ENCODE measurements around the gene DKK2. TPM values are rescaled to one million over a fixed set of nuclear protein-coding genes. Genes with fewer than 3 reads are reported as not detected.

DKK2 gene
- total RNA-seq, 1 donor from 2014 or later: 3.3 TPM

GRCh38 chr4:106930522-106930921 lies 105.6 kb downstream of the DKK2 start:
- no peak for FAIRE-seq
- H3K36me3 ChIP-seq (ENCODE audit: insufficient read depth, low read length): no peaks in the 10 kb centered on the region
- no peaks in the 10 kb centered on the region for H3K27me3 Mint-ChIP-seq (ENCODE audit: low read depth, unreplicated experiment)
- no peaks in the 10 kb centered on the region for H3K9me3 Mint-ChIP-seq (ENCODE audit: unreplicated experiment)
- H4K20me1 ChIP-seq (ENCODE audit: insufficient read depth, low read length): no peaks in the 10 kb centered on the region
- no peaks in the 10 kb centered on the region for H3K9me3 ChIP-seq (ENCODE audit: insufficient read depth, low read depth, low read length)
- H3K4me1 Mint-ChIP-seq (ENCODE audit: low read depth, unreplicated experiment): no peaks in the 10 kb centered on the region
- DNase-seq (ENCODE audit: low read depth): no peak
- no peak overlapping the region for H3K4me2 ChIP-seq (ENCODE audit: low read length)
- no peak overlapping the region for H3K4me3 ChIP-seq (ENCODE audit: insufficient read depth, low read depth, low read length)
- TF ChIP-seq EZH2 (IDR thresholded peaks at IDR 0.05; ENCODE audit: insufficient read depth, low read length) (no peak), CTCF (IDR thresholded peaks at IDR 0.05; ENCODE audit: insufficient read depth, low read depth, low read length) (no peak)
- H3K79me2 ChIP-seq (ENCODE audit: insufficient read depth, low read length): no peaks in the 10 kb centered on the region
- H3K27ac ChIP-seq (ENCODE audit: low read depth, low read length): no peak overlapping the region
- H3K4me1 ChIP-seq (ENCODE audit: insufficient read depth, low read length): no peaks in the 10 kb centered on the region
- no peaks in the 10 kb centered on the region for H3K36me3 Mint-ChIP-seq (ENCODE audit: low read depth, unreplicated experiment)
- no peak overlapping the region for H3K27ac Mint-ChIP-seq (ENCODE audit: unreplicated experiment)
- H3K4me3 Mint-ChIP-seq (ENCODE audit: unreplicated experiment): no peak overlapping the region
- H2AFZ ChIP-seq (ENCODE audit: low read depth, low read length): no peak overlapping the region
- no peaks in the 10 kb centered on the region for H3K27me3 ChIP-seq (ENCODE audit: insufficient read depth, low read length)
- no peak overlapping the region for H3K9ac ChIP-seq (ENCODE audit: low read length)

- Mint-ChIP-seq H3K36me3 (ENCODE audit: low read depth, unreplicated experiment) (no peaks in the 10 kb centered on the region), H3K4me1 (ENCODE audit: low read depth, unreplicated experiment) (no peaks in the 10 kb centered on the region), H3K4me3 (ENCODE audit: unreplicated experiment) (no peak overlapping the region), H3K27ac (ENCODE audit: unreplicated experiment) (no peak overlapping the region), H3K27me3 (ENCODE audit: low read depth, unreplicated experiment) (no peaks in the 10 kb centered on the region), H3K9me3 (ENCODE audit: unreplicated experiment) (no peaks in the 10 kb centered on the region)
- Histone ChIP-seq H4K20me1 (ENCODE audit: insufficient read depth, low read length) (no peaks in the 10 kb centered on the region), H3K27me3 (ENCODE audit: insufficient read depth, low read length) (no peaks in the 10 kb centered on the region), H2AFZ (ENCODE audit: low read depth, low read length) (no peak overlapping the region), H3K4me3 (ENCODE audit: insufficient read depth, low read depth, low read length) (no peak overlapping the region), H3K27ac (ENCODE audit: low read depth, low read length) (no peak overlapping the region), H3K9ac (ENCODE audit: low read length) (no peak overlapping the region), H3K79me2 (ENCODE audit: insufficient read depth, low read length) (no peaks in the 10 kb centered on the region), H3K9me3 (ENCODE audit: insufficient read depth, low read depth, low read length) (no peaks in the 10 kb centered on the region), H3K4me1 (ENCODE audit: insufficient read depth, low read length) (no peaks in the 10 kb centered on the region), H3K36me3 (ENCODE audit: insufficient read depth, low read length) (no peaks in the 10 kb centered on the region), H3K4me2 (ENCODE audit: low read length) (no peak overlapping the region)
- TF ChIP-seq EZH2 (IDR thresholded peaks at IDR 0.05; ENCODE audit: insufficient read depth, low read length) (no peak), CTCF (IDR thresholded peaks at IDR 0.05; ENCODE audit: insufficient read depth, low read depth, low read length) (no peak)
- DNase-seq (ENCODE audit: low read depth) (no peak), FAIRE-seq (no peak)
Measured at GRCh38 chr4:106929248-106929647, 106.9 kb downstream of the DKK2 start.

GRCh38 chr4:106914223-106914622 lies 121.9 kb downstream of the DKK2 start:
- TF ChIP-seq CTCF (IDR thresholded peaks at IDR 0.05; ENCODE audit: insufficient read depth, low read depth, low read length) (no peak), EZH2 (IDR thresholded peaks at IDR 0.05; ENCODE audit: insufficient read depth, low read length) (no peak)
- no peaks in the 10 kb centered on the region for H3K27me3 Mint-ChIP-seq (ENCODE audit: low read depth, unreplicated experiment)
- Histone ChIP-seq H3K27me3 (ENCODE audit: insufficient read depth, low read length) (no peaks in the 10 kb centered on the region), H4K20me1 (ENCODE audit: insufficient read depth, low read length) (no peaks in the 10 kb centered on the region), H3K4me1 (ENCODE audit: insufficient read depth, low read length) (no peaks in the 10 kb centered on the region), H3K4me2 (ENCODE audit: low read length) (no peak overlapping the region), H3K9ac (ENCODE audit: low read length) (no peak overlapping the region), H2AFZ (ENCODE audit: low read depth, low read length) (no peak overlapping the region), H3K36me3 (ENCODE audit: insufficient read depth, low read length) (no peaks in the 10 kb centered on the region), H3K79me2 (ENCODE audit: insufficient read depth, low read length) (no peaks in the 10 kb centered on the region), H3K27ac (ENCODE audit: low read depth, low read length) (no peak overlapping the region), H3K4me3 (ENCODE audit: insufficient read depth, low read depth, low read length) (no peak overlapping the region), H3K9me3 (ENCODE audit: insufficient read depth, low read depth, low read length) (no peaks in the 10 kb centered on the region)
- no peak overlapping the region for H3K27ac Mint-ChIP-seq (ENCODE audit: unreplicated experiment)
- no peaks in the 10 kb centered on the region for H3K36me3 Mint-ChIP-seq (ENCODE audit: low read depth, unreplicated experiment)
- no peaks in the 10 kb centered on the region for H3K4me1 Mint-ChIP-seq (ENCODE audit: low read depth, unreplicated experiment)
- no peak overlapping the region for H3K4me3 Mint-ChIP-seq (ENCODE audit: unreplicated experiment)
- FAIRE-seq (no peak), DNase-seq (ENCODE audit: low read depth) (no peak)
- no peaks in the 10 kb centered on the region for H3K9me3 Mint-ChIP-seq (ENCODE audit: unreplicated experiment)

Measured in astrocyte (in vitro differentiated cells and primary cell).